ENCODE data around the gene NCAPH2.
"Not testable (repeated sequence)": the region's sequence is repeated elsewhere in the genome, so short reads cannot be mapped to it uniquely, and the experiment has no call there.

NCAPH2 gene

DNA sequence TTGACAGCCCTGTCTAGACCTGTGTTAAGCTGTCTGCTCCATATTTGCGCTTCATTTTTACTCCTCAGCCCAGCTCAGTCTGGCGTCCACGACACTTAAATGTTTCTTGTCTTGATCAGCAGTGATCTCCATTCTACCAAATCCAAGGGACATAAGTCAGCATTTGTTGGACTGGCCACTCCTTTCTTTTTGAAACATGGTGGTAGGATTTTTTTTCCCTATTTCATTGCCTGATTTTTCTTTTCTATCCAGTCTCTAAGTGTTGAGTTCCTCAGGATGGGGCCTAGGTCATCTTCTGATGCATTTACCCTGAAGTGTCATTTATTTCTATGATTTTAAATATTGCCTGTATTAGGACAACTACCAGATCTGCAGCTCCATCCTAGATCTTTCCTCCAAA is 873 bp downstream of the NCAPH2 start:
- DNase-seq (ENCODE audit: low read depth, low spot score) = no peak
- peak overlapping the region; percentile 56 for H3K4me3 ChIP-seq (ENCODE audit: low read length)

DNA sequence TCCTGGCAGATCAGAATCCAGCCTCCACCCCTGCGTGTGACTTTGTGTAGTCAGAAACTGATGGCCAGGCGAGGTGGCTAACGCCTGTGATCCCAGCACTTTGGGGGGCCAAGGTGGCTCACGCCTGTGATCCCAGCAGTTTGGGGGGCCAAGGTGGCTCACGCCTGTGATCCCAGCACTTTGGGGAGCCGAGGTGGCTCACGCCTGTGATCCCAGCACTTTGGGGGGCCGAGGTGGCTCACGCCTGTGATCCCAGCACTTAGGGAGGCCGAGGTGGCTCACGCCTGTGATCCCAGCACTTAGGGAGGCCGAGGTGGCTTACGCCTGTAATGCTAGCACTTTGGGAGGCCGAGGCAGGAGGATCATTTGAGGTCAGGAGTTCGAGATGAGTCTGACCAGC is 5.2 kb downstream of the NCAPH2 start:
- no peak overlapping the region for H3K4me3 ChIP-seq (ENCODE audit: low read length)
- no peak for DNase-seq (ENCODE audit: low read depth, low spot score)

DNA sequence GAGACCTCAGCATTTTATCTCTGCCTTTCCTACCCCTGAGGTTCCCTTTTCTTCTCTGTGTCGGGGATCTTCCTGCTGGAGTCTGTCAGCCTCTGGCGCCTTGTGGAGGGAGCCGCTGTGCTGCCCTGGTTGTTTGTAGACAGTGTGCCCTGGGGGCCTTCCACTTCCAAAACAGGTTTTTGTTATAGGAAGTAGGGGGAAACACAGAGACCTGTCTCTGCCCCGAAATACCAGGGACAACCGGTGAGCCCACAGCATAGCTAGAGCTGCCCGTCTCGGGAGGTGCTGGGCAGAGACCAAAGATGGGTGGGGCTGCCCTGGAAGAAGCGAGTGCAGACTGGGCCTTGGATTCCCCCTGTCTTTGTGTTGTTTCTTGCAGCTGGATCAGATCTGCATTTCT is 8.0 kb downstream of the NCAPH2 start:
- no peak for DNase-seq (ENCODE audit: low read depth, low spot score)

DNA sequence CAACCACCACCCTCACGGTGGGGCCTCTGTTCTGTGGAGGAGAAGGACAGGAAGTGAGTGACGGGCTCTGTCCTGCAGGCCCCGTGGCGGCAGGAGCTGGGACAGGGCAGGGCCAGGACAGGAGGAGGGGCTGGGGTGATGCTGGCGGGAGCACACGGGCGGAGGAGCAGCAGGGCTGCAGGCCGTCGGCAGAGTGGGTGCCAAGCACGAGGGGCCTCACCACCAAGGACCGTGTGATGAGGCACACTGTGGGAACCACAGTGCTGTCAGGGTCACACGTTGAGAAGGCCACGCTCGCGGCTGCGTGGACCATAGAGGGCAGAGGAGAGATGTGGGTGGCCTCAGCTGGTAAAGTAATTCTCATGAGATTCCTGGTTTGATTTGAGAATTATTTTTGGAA is 8.9 kb downstream of the NCAPH2 start:
- H3K4me3 ChIP-seq (ENCODE audit: low read length) = no peak overlapping the region

More for the DNA sequence above, 8.0 kb downstream of the NCAPH2 start:
- no peak overlapping the region for H3K4me3 ChIP-seq (ENCODE audit: low read length)

DNA sequence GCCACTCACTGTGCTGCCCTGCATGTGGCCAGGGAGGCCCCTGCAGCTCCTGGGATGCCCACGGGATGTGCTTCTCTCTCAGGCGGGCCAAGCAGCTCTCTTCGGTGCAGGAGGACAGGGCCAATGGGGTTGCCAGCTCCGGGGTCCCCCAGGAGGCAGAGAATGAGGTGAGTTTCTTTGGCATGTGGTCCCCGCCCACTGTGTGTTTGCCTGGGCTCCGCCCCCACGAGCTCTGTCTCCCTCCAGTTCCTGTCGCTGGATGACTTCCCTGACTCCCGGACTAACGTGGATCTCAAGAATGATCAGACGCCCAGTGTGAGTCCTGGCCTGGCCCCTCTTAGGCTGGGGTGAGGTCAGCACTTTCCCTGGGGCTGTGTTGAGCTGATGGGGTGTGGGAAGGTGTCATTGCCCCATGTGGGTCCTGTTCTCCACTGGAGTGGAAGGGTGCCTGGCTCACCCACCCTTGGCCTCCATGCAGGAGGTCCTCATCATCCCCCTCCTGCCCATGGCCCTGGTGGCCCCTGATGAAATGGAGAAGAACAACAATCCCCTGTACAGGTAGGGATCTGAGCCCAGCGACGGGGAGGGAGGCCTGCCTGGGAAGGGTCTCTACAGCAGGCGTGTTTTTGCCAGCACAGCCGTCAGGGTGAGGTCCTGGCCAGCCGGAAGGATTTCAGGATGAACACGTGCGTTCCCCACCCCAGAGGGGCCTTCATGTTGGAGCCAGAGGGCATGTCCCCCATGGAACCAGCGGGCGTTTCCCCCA is 9.7 kb downstream of the NCAPH2 start:
- no peak overlapping the region for H3K4me3 ChIP-seq (ENCODE audit: low read length)
- DNase-seq (ENCODE audit: low read depth, low spot score) = no peak

More for the DNA sequence above, 8.9 kb downstream of the NCAPH2 start:
- no peak for DNase-seq (ENCODE audit: low read depth, low spot score)

DNA sequence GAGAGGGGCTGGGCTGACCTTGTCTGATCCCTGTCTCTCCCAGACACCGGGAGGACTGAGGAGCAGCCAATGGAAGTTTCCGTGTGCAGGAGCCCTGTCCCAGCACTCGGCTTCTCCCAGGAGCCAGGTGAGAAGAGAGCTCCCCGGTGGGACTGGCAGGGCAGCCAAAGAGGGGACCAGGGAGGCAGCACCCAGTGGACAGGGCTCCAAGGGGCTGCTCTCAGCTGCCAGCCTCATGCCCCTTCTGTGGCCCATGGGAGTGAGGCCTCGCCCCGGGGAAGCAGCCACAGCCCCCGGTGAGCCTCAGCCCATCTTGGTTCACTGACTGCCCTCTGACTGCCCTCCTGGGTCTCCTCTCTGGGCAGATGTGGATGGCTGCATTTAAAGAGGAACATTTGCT is 10.6 kb downstream of the NCAPH2 start:
- DNase-seq (ENCODE audit: low read depth, low spot score) = no peak
- H3K4me3 ChIP-seq (ENCODE audit: low read length) = no peak overlapping the region

DNA sequence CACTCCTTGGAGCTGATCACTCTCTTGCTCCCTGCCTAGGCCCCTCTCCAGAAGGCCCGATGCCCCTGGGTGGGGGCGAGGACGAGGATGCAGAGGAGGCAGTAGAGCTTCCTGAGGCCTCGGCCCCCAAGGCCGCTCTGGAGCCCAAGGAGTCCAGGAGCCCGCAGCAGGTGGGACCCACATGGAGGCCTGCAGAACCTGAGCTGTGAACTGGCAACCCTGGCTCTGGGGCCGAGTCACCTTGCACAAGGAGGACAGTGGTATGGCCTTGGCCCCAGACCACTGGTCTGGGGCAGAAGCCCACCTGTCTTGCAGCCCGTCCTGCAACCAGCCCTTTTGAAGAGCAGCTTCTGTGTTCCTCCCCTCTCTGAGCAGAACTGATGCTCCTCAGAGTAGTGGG is 11.1 kb downstream of the NCAPH2 start:
- no peak for DNase-seq (ENCODE audit: low read depth, low spot score)
- H3K4me3 ChIP-seq (ENCODE audit: low read length) = no peak overlapping the region

DNA sequence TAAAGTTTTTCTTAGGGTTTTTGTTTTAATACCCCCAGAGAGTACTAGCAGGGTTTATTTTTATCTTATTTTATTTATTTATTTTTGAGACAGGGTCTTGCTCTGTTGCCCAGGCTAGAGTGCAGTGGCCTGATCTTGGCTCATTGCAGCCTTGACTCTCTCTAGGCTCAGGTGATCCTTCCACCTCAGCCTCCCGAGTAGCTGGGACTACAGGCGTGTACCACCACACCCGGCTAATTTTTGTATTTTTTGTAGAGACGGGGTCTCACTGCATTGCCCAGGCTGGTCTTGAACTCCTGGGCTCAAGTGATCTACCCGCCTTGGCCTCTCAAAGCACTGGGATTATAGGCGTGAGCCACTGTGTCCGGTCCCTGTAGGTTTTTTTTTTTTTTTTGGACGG is 12.2 kb downstream of the NCAPH2 start:
- not testable (repeated sequence) for H3K4me3 ChIP-seq (ENCODE audit: low read length); DNase-seq (ENCODE audit: low read depth, low spot score)

DNA sequence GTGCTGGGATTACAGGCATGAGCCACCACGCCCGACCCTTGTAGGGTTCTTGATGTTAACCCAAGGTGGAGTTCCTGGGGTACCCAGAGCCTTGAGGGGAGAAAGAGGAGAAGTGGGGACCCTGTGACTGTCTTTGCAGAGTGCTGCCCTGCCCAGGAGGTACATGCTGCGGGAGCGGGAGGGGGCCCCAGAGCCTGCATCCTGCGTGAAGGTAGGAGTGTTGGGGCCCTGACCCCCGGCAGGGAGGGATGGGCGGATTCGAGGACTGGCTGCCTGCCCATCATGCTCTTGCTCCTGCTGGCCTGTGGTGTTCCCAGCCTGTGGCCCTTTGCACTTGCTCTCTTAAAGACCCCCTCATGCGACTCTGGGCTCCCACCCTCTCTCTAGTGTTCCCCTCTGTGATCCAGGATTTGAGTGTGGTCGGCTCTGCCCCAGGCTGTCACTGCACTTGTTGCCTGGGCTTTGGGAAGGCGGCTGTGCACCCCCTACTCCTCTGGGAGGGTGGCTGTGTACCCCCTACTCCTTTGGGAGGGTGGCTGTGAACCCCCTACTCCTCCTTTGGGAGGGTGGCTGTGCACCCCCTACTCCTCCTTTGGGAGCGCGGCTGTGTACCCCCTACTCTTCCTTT is 12.9 kb downstream of the NCAPH2 start:
- DNase-seq (ENCODE audit: low read depth, low spot score) = no peak
- H3K4me3 ChIP-seq (ENCODE audit: low read length) = no peak overlapping the region

DNA sequence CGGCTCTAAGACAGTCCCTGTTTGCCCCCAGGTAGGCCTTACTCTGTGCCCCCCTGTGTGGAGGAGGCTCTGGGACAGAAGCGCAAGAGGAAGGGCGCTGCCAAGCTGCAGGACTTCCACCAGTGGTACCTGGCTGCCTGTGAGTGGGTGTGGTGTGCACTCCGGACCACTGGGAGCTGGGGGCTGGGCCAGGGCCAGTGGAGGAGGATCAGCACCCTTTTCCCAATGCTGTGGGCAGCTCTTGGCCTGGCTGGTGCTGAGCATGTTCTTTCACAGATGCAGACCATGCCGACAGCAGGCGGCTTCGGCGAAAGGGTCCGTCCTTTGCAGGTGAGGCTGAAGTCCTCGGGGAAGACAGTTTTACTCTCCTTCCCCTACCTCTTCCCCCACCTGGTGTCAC is 13.7 kb downstream of the NCAPH2 start:
- no peak for DNase-seq (ENCODE audit: low read depth, low spot score)
- no peak overlapping the region for H3K4me3 ChIP-seq (ENCODE audit: low read length)

DNA sequence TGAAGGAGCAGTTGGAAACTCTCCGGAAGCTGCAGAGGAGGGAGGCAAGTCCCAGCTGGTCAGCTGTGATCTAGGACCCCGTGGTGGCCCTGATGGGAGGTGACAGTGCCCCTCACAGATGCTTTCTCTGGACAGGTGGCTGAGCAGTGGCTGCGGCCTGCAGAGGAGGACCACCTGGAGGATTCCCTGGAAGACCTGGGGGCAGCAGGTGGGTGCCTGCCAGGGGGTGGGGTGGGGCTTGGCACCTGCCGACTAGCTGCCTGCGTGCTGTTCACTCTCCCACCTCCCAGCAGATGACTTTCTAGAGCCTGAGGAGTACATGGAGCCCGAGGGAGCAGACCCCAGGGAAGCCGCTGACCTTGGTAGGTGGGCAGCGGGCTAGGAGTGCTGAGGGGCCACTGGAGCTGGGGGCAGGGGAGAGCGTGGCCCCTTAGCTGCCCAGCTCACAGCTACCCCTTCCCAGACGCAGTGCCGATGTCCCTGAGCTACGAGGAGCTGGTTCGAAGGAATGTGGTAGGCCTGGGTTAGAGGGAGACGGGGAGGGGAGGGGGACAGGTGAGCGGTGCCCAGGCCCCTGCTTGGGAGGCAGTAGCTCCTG is 14.3 kb downstream of the NCAPH2 start:
- no peak for DNase-seq (ENCODE audit: low read depth, low spot score)
- H3K4me3 ChIP-seq (ENCODE audit: low read length) = no peak overlapping the region

DNA sequence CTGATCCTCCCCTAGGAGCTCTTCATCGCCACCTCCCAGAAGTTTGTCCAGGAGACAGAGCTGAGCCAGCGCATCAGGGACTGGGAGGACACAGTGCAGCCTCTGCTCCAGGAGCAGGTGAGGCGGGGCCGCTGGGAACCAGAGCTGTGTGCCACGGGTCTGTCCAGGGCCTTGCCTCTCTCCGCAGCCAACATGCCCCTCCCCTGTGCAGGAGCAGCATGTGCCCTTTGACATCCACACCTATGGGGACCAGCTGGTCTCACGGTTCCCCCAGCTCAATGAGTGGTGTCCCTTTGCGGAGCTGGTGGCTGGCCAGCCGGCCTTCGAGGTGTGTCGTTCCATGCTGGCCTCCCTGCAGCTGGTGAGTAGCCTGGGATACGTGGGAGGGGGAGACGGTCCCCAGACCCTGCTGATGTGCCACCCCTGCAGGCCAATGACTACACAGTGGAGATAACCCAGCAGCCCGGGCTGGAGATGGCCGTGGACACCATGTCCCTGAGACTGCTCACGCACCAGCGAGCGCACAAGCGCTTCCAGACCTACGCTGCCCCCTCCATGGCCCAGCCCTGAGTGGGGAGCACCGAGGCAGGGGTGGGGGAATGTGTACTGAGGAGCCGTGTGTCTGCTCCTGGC is 14.9 kb downstream of the NCAPH2 start:
- DNase-seq (ENCODE audit: low read depth, low spot score) = no peak
- H3K4me3 ChIP-seq (ENCODE audit: low read length) = no peak overlapping the region

DNA sequence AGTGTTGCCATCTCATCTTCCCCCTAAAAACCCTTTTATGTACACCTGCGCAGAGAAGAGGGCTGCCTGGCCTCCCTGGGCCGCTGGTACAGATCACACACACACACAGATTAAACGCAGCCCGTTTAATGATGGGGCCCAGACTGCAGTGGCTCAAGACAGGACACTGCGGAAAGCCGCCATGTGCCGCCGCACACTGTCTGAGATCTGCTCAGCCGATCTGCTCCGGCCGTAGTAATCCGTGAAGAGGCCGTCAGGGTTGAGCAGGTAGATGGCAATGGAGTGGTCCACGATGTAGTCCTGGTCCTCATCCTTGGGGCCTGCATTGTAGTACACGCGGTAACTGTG is 15.4 kb downstream of the NCAPH2 start:
- DNase-seq (ENCODE audit: low read depth, low spot score) = no peak
- no peak overlapping the region for H3K4me3 ChIP-seq (ENCODE audit: low read length)

DNA sequence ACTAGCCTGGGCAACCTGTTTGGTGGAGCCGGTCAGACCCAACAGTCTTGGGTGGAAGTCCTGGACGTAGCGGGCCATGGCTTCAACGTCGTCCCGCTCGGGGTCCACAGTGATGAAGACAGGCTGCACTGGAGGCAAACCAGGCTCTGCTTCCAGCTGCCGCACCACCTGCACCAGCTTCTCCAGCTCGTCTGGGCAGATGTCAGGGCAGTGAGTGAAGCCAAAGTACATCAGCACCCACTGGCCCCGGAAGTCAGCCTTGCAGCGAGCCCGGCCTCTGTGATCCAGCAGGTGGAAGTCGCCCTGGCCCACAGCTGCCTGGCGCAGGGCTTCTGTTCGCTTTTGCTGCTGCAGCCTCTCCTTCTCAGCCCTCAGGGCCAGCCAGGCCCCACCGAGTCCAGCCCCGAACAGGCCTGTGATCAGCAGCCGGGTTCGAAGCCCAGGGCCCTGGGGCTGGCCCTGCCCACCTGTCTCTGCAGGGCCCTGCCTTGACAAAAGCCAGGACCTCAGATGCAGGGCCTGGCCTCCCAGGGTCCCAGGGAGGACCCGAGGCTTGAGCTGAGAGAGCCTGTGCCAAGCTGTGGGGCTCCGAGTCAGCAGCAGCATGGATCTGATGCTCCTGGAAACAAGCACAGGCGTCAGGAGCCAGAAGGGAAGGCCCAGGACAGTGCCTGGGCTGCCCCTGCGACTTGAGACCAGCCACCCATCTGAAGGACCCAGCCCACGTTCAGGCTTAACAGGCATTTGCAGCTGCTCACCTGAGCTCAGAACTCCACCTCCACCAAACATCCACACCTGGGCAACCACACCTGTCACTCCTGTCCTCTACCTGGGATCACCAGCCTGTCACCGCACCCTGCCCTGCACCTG is 16.0 kb downstream of the NCAPH2 start:
- H3K4me3 ChIP-seq (ENCODE audit: low read length) = peak overlapping the region; percentile 71
- no peak for DNase-seq (ENCODE audit: low read depth, low spot score)

DNA sequence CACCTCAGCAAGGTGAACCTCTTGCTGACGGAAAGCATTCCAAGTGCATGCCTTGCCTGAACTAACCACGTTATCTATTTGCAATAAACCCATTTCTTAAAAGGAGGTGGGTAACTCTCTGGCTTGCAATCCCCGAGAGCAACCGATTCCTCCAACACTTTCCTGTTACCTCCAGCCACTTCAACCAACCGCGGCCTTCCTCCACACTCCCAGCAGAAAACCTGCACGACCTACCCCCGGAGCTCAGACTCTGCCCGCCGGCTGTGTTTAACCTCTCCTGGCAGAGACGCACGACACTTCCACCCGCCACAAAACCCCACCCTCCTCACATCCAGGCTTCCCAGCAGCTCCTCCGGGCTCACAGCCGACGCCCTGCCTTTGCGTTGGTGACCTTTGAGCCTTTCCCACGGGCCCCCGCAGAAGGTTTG is 16.7 kb downstream of the NCAPH2 start:
- no peak for DNase-seq (ENCODE audit: low read depth, low spot score)
- H3K4me3 ChIP-seq (ENCODE audit: low read length) = peak overlapping the region; percentile 71

DNA sequence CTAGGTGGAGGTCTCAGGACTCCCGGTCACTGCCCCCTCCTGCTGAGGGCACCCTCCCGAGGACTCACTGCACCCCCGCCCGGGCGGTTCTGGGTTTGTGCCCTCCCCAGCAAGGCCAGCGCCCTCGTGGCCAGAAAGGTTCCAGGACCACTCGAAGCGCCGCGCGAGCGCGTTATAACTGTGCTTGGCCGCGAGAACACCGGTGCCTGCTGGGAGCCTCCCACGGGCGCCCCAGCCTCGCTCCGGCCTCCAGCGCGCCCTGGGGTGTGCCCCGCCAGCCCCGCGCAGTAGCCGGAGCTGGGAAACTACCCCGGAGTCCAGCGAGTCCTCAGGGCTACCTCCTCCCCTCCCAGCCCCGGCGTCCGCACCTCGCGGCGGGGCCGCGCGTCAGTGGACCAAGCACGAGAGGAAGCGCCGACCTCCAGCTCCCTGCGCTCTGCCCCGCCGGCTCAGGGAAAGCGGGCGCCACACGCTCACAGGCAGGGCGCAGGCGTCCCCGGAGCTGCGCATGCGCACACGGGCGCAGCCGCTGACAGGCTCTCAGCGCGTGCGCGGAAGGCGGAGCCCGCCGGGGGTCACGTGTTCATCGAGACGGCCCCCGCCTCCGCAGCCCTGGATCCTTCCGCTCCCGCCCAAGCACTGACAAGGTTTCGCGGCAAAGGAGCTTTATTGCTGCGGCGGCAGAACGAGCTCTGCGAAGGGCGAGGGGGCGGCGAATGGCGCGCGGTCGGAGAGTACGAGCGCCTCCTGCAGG is 17.3 kb downstream of the NCAPH2 start, which contains the start of gene SCO2:
Gene SCO2, minus strand, starts transcription at position 495 of the 754 bp plus-strand sequence. CDS start 1,187 bp downstream, outside the sequence.
- peak within 1 kb of the TSS; percentile 71 for H3K4me3 ChIP-seq (ENCODE audit: low read length)
- DNase-seq (ENCODE audit: low read depth, low spot score) = peak; percentile 95

DNA sequence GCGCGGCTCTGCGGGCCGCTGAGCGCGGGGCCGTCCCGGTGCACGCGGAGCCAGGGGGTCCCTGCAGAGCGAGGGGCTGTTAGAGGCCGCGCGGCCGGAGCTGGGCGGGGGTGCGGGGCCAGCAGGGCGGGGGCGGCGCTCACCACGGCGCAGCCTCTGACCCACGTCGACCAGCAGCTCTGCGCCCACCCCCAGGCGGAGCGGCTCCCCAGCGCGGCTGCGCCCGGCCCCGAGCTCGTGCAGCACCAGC is 17.8 kb downstream of the NCAPH2 start:
- peak overlapping the region; percentile 71 for H3K4me3 ChIP-seq (ENCODE audit: low read length)
- no peak for DNase-seq (ENCODE audit: low read depth, low spot score)

DNA sequence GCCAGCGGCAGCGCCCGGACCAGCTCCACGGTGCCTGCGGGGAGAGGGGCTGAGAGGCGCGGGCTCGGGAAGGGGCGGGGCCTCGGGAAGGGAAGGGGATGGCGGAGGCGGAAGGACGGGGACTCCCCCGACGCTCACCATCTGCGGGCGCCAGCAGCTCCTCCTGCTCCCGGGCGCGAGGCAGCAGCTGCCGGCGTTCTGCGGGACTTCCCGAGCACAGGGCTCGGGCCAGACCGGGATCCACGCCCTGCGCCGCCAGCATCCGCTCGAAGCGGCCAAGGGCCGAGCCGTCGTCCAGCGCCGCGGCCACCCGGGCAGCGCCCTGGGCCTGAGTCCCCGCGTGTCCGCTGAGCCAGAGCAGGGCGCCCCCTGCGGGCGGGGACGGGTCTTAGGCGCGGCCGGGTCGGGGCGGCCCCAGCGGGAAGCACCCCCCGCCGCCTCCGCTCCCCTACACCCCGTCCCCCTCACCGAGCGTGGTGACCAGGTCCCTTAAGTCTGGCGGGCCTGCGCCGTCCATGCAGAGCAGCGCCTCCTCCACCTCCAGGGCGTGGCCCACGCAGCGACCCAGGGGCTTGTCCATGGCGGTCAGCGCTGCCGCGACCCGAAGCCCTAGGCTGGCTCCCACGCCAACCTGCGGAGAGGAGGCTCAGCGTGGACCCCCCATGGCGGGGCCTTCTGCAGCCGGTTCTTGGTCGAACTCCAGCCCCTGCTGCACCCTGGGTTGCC is 18.2 kb downstream of the NCAPH2 start:
- peak overlapping the region; percentile 71 for H3K4me3 ChIP-seq (ENCODE audit: low read length)
- peak; percentile 76 for DNase-seq (ENCODE audit: low read depth, low spot score)

Data from Jurkat, Clone E6-1 (cell line).